CD8-positive, alpha-beta memory T cell (primary cell): ENCODE measurements around the gene ARMC3. TPM values are rescaled to one million over a fixed set of nuclear protein-coding genes. Genes with fewer than 3 reads are reported as not detected.
A peak's percentile ranks its signal among the peaks of the same experiment; 100 is the strongest.

Experiments used
- CTCF ChIA-PET: fragments of 350-600 bp; sonication (Branson Sonifier 250); formaldehyde crosslinking; loops from one replicate; lab custom pipeline; 2021; ENCODE audit warnings: antibody characterized with exemption; lab: Charles Lee
- POLR2A ChIA-PET: fragments of 350-600 bp; sonication (Branson Sonifier 250); formaldehyde crosslinking; loops from one replicate; lab custom pipeline; 2021; ENCODE audit warnings: antibody characterized with exemption; lab: Charles Lee
- DNase-seq, 5 donors: peaks; one replicate each; pipeline versions ENCODE4 v3.0.0 to v3.0.0-alpha.2; 2020 to 2022; ENCODE audit warnings: mixed read lengths in 1 of 5
- H3K27ac ChIP-seq: one replicate; pipeline ENCODE4 v1.7.0; 2013; ENCODE audit warnings: low read depth, mild to moderate bottlenecking, low read length, moderate library complexity
- H3K27me3 ChIP-seq: 2 replicates; pipeline ENCODE4 v1.7.0; 2013; ENCODE audit warnings: low read length, mild to moderate bottlenecking; ENCODE audit not compliant: insufficient read depth, poor library complexity, severe bottlenecking
- H3K36me3 ChIP-seq: 2 replicates; pipeline ENCODE4 v1.7.0; 2013; ENCODE audit warnings: mild to moderate bottlenecking, low read length, moderate library complexity; ENCODE audit not compliant: insufficient read depth
- H3K4me1 ChIP-seq: 2 replicates; pipeline ENCODE4 v1.7.0; 2013; ENCODE audit warnings: mild to moderate bottlenecking, low read length, moderate library complexity; ENCODE audit not compliant: insufficient read depth
- H3K4me3 ChIP-seq: 2 replicates; pipeline ENCODE4 v1.7.0; 2013; ENCODE audit warnings: mild to moderate bottlenecking, low read length
- H3K9me3 ChIP-seq: 2 replicates; pipeline ENCODE4 v1.7.0; 2013; ENCODE audit warnings: mild to moderate bottlenecking, low read length
- H3K27ac Mint-ChIP-seq, 8 donors: one replicate each; pipeline ENCODE4 v1.8.0; 2020 to 2021; ENCODE audit warnings: mixed read lengths in 8 of 8, mild to moderate bottlenecking in 6 of 8, inconsistent platforms in 3 of 8, moderate library complexity in 3 of 8
- H3K27me3 Mint-ChIP-seq, 2 donors: one replicate each; pipeline ENCODE4 v1.8.0; 2020 to 2021; ENCODE audit warnings: mixed read lengths in 2 of 2, mild to moderate bottlenecking in 1 of 2, moderate library complexity in 1 of 2
- H3K36me3 Mint-ChIP-seq, 3 donors: one replicate each; pipeline ENCODE4 v1.8.0; 2020 to 2021; ENCODE audit warnings: mixed read lengths in 3 of 3, inconsistent platforms in 1 of 3, mild to moderate bottlenecking in 1 of 3
- H3K4me1 Mint-ChIP-seq, 3 donors: one replicate each; pipeline ENCODE4 v1.8.0; 2020 to 2021; ENCODE audit warnings: mixed read lengths in 3 of 3, inconsistent platforms in 1 of 3, mild to moderate bottlenecking in 1 of 3
- H3K4me3 Mint-ChIP-seq, 7 donors: one replicate each; pipeline ENCODE4 v1.8.0; 2020 to 2021; ENCODE audit warnings: mixed read lengths in 7 of 7, mild to moderate bottlenecking in 6 of 7, moderate library complexity in 4 of 7, inconsistent platforms in 2 of 7
- H3K9me3 Mint-ChIP-seq, 5 donors: one replicate each; pipeline ENCODE4 v1.8.0; 2020 to 2022; ENCODE audit warnings: mixed read lengths in 5 of 5, mild to moderate bottlenecking in 3 of 5, moderate library complexity in 2 of 5, inconsistent platforms in 1 of 5
- polyA plus RNA-seq: library from polyadenylated mRNA; unstranded; fragments of 300-500 nt; fragmentation: Illumina TruSeq; gene quantifications from one replicate; pipeline ENCODE4 v1.2.3, GENCODE V29; 2021
- total RNA-seq, 2 experiments: library from RNA; stranded (reverse); gene quantifications; one replicate each; pipeline ENCODE4 v1.2.3, GENCODE V29; 2021

Gene ARMC3
- total and polyA plus RNA-seq, 3 experiments from 2014 or later: not detected

GRCh38 chr10:22986771-22987542, 59.1 kb downstream of the ARMC3 start:
- Histone ChIP-seq H3K36me3 (no peaks in the 10 kb centered on the region), H3K9me3 (no peaks in the 10 kb centered on the region), H3K27ac (no peak overlapping the region), H3K27me3 (no peaks in the 10 kb centered on the region), H3K4me3 (no peak overlapping the region), H3K4me1 (no peaks in the 10 kb centered on the region)
- Mint-ChIP-seq H3K4me1 (peaks cover 7 to 14% (median 14%) of the 10 kb centered on the region in 3 donors), H3K27me3 (peaks cover 3 to 6% of the 10 kb centered on the region in 2 donors), H3K27ac (no peak overlapping the region), H3K36me3 (no peaks in the 10 kb centered on the region), H3K4me3 (no peak overlapping the region), H3K9me3 (no peaks in the 10 kb centered on the region)
- DNase-seq: peak in 1 of 5 donors; percentile 10
- CTCF ChIA-PET: no interaction called here
- POLR2A ChIA-PET: no interaction called here

- H3K9me3 ChIP-seq: no peaks in the 10 kb centered on the region
- peak overlapping the region in 1 of 7 donors; percentile 9 for H3K4me3 Mint-ChIP-seq
- no peaks in the 10 kb centered on the region for H3K9me3 Mint-ChIP-seq
- no peaks in the 10 kb centered on the region for H3K27me3 ChIP-seq
- peaks cover 4 to 8% of the 10 kb centered on the region in 2 donors for H3K27me3 Mint-ChIP-seq
- H3K27ac ChIP-seq: no peak overlapping the region
- CTCF ChIA-PET: interaction anchor here (0.6 to 3.1 kb wide), 28 partner anchors 14 to 1493 kb away, joined by 3 to 18 read pairs (median 4); partner anchors contain the start of gene DNAJC1
- H3K36me3 Mint-ChIP-seq: no peaks in the 10 kb centered on the region
- DNase-seq: peak; percentile 43 to 78 (median 69)
- H3K27ac Mint-ChIP-seq: peak overlapping the region in 3 of 8 donors; percentile 47 to 57 (median 51)
- H3K4me1 Mint-ChIP-seq: peaks cover 8 to 17% (median 17%) of the 10 kb centered on the region in 3 donors
- no peak overlapping the region for H3K4me3 ChIP-seq
- H3K36me3 ChIP-seq: no peaks in the 10 kb centered on the region
- no peaks in the 10 kb centered on the region for H3K4me1 ChIP-seq
- POLR2A ChIA-PET: no interaction called here
These were observed 60.9 kb downstream of the ARMC3 start for GRCh38 chr10:22988581-22989360.

GRCh38 chr10:22990443-22990842, 62.6 kb downstream of the ARMC3 start:
- H3K27me3 Mint-ChIP-seq: peaks cover 12 to 17% of the 10 kb centered on the region in 2 donors
- H3K9me3 ChIP-seq: no peaks in the 10 kb centered on the region
- H3K36me3 Mint-ChIP-seq: no peaks in the 10 kb centered on the region
- CTCF ChIA-PET: interaction anchor here (1.2 to 3.1 kb wide), 7 partner anchors 335 to 996 kb away, joined by 3 to 18 read pairs (median 7); partner anchors contain the start of gene DNAJC1
- POLR2A ChIA-PET: no interaction called here
- no peak overlapping the region for H3K27ac ChIP-seq
- no peaks in the 10 kb centered on the region for H3K9me3 Mint-ChIP-seq
- H3K4me1 ChIP-seq: no peaks in the 10 kb centered on the region
- no peak overlapping the region for H3K4me3 Mint-ChIP-seq
- H3K36me3 ChIP-seq: no peaks in the 10 kb centered on the region
- peaks cover 8 to 17% (median 17%) of the 10 kb centered on the region in 3 donors for H3K4me1 Mint-ChIP-seq
- H3K27ac Mint-ChIP-seq: no peak overlapping the region
- H3K27me3 ChIP-seq: no peaks in the 10 kb centered on the region
- no peak for DNase-seq
- no peak overlapping the region for H3K4me3 ChIP-seq

GRCh38 chr10:22992075-22992474, 64.2 kb downstream of the ARMC3 start:
- Histone ChIP-seq H3K27ac (no peak overlapping the region), H3K27me3 (no peaks in the 10 kb centered on the region), H3K4me3 (no peak overlapping the region), H3K9me3 (no peaks in the 10 kb centered on the region), H3K4me1 (no peaks in the 10 kb centered on the region), H3K36me3 (no peaks in the 10 kb centered on the region)
- Mint-ChIP-seq H3K4me1 (peaks cover 7 to 17% (median 17%) of the 10 kb centered on the region in 3 donors), H3K4me3 (no peak overlapping the region), H3K27ac (no peak overlapping the region), H3K27me3 (peaks cover 19 to 30% of the 10 kb centered on the region in 2 donors), H3K9me3 (no peaks in the 10 kb centered on the region), H3K36me3 (no peaks in the 10 kb centered on the region)
- ChIA-PET POLR2A (no interaction called here), CTCF (interaction anchor here (1.9 kb wide), 1 partner anchor 998 kb away, joined by 7 read pairs; no protein-coding TSS in a partner anchor)
- DNase-seq: peak in 1 of 5 donors; percentile 10

- DNase-seq: no peak
- no peaks in the 10 kb centered on the region for H3K36me3 Mint-ChIP-seq
- H3K36me3 ChIP-seq: no peaks in the 10 kb centered on the region
- H3K27me3 Mint-ChIP-seq: peaks cover 19 to 30% of the 10 kb centered on the region in 2 donors
- H3K4me1 Mint-ChIP-seq: peaks cover 7 to 17% (median 17%) of the 10 kb centered on the region in 3 donors
- POLR2A ChIA-PET: no interaction called here
- H3K27ac Mint-ChIP-seq: no peak overlapping the region
- no peak overlapping the region for H3K27ac ChIP-seq
- H3K27me3 ChIP-seq: no peaks in the 10 kb centered on the region
- H3K4me3 ChIP-seq: no peak overlapping the region
- H3K4me3 Mint-ChIP-seq: no peak overlapping the region
- no peaks in the 10 kb centered on the region for H3K9me3 ChIP-seq
- no peaks in the 10 kb centered on the region for H3K4me1 ChIP-seq
- CTCF ChIA-PET: no interaction called here
- no peaks in the 10 kb centered on the region for H3K9me3 Mint-ChIP-seq
These were observed 64.8 kb downstream of the ARMC3 start for GRCh38 chr10:22992621-22993020.

GRCh38 chr10:22993314-22993713, 65.5 kb downstream of the ARMC3 start:
- ChIA-PET POLR2A (no interaction called here), CTCF (no interaction called here)
- Histone ChIP-seq H3K4me1 (no peaks in the 10 kb centered on the region), H3K9me3 (no peaks in the 10 kb centered on the region), H3K4me3 (no peak overlapping the region), H3K36me3 (no peaks in the 10 kb centered on the region), H3K27ac (no peak overlapping the region), H3K27me3 (no peaks in the 10 kb centered on the region)
- Mint-ChIP-seq H3K9me3 (no peaks in the 10 kb centered on the region), H3K36me3 (no peaks in the 10 kb centered on the region), H3K4me1 (peaks cover 7 to 16% (median 14%) of the 10 kb centered on the region in 3 donors), H3K4me3 (no peak overlapping the region), H3K27me3 (peaks cover 19 to 34% of the 10 kb centered on the region in 2 donors), H3K27ac (no peak overlapping the region)
- no peak for DNase-seq

GRCh38 chr10:22997096-22997495, 69.2 kb downstream of the ARMC3 start:
- no peaks in the 10 kb centered on the region for H3K36me3 ChIP-seq
- CTCF ChIA-PET: no interaction called here
- H3K36me3 Mint-ChIP-seq: no peaks in the 10 kb centered on the region
- H3K4me1 ChIP-seq: no peaks in the 10 kb centered on the region
- H3K27ac ChIP-seq: no peak overlapping the region
- no peaks in the 10 kb centered on the region for H3K9me3 Mint-ChIP-seq
- POLR2A ChIA-PET: no interaction called here
- no peak overlapping the region for H3K4me3 Mint-ChIP-seq
- H3K4me1 Mint-ChIP-seq: peaks cover 1 to 2% (median 2%) of the 10 kb centered on the region in 3 donors
- no peaks in the 10 kb centered on the region for H3K9me3 ChIP-seq
- peaks cover 26 to 61% of the 10 kb centered on the region in 2 donors for H3K27me3 Mint-ChIP-seq
- no peak overlapping the region for H3K4me3 ChIP-seq
- no peak for DNase-seq
- H3K27ac Mint-ChIP-seq: no peak overlapping the region
- H3K27me3 ChIP-seq: no peaks in the 10 kb centered on the region

- Mint-ChIP-seq H3K27me3 (peaks cover 26 to 65% of the 10 kb centered on the region in 2 donors), H3K4me1 (no peaks in the 10 kb centered on the region), H3K4me3 (no peak overlapping the region), H3K36me3 (no peaks in the 10 kb centered on the region), H3K27ac (no peak overlapping the region), H3K9me3 (no peaks in the 10 kb centered on the region)
- H3K9me3 ChIP-seq: no peaks in the 10 kb centered on the region
- no peaks in the 10 kb centered on the region for H3K27me3 ChIP-seq
- no peak for DNase-seq
- no peaks in the 10 kb centered on the region for H3K36me3 ChIP-seq
- H3K4me1 ChIP-seq: no peaks in the 10 kb centered on the region
- H3K4me3 ChIP-seq: no peak overlapping the region
- H3K27ac ChIP-seq: no peak overlapping the region
- POLR2A ChIA-PET: no interaction called here
- CTCF ChIA-PET: no interaction called here
These were observed 70.2 kb downstream of the ARMC3 start for GRCh38 chr10:22998091-22998490.
